GM03348 (cell line): Measurements from ENCODE around the gene ZFP37.
"Not testable (repeated sequence)": the region's sequence is repeated elsewhere in the genome, so short reads cannot be mapped to it uniquely, and the experiment has no call there.

ENCODE experiments used
- DNase-seq: peaks from one replicate; pipeline ENCODE4 v3.0.0; 2012; ENCODE audit warnings: low spot score

ZFP37 gene

DNA sequence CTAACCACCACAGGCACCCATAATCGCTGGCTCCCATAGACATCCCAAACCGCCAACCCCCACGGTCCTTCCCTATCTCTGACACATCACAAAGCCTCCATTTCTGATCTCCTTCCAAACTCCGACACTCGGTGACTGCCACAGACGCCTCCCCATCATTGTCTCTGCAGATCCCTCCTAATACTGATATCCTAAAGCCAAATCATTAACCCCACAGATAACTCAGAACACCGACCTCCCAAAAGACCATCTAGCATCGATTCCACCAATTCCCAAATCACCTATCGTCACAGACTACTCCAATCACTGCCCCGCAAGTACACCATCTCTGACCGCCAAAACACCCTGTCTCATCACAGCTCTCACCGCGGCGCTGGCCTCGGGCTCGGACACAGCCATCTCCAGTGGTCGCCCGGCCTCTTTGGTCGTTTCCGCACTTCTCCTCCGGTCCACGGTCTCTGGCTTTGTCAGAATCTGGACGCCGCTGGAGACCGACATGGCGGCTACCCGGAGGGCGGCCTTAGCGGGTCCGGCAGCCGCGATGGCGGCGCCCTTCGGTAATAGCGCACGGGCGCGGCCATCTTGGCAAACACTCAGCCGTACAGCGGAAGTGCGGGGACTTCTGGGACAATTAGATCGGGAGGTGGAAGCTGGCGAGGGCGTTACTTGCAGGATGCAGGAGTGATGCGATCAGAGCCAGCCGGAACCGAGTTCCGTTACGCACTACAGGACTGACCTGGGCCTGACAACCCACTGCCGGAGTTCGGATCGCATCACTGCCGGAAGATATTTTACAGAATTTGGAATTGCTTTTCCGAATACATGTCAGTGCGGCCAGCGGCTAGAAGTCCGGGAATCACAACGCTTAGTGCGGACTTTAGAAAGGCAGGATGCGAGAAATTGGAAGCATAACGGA is at the start of gene ZFP37:
TSS of gene ZFP37 (minus strand) at position 534 of the 916 bp plus-strand sequence. CDS start at position 498, 36 bp downstream.
- peak; percentile 96 for DNase-seq

DNA sequence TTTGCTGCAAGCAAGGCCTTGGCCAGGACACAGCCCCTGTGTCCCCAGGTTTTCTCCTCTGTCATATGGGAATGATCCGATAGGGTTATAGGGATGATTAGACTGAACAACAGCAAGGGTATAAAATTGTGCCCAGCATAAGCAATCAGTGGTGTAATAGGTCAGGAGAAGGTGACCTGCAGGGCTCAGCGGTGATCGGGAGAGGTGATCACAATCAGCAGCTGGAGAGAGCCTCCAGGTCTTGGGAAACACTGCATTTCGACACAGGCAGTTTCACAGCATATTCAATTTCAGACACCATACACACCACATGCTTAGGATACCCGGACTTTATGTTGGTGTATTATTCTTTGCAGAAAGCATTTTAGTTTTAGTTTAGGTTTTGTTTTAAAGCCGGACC is 48.8 kb upstream of the ZFP37 start:
- not testable (repeated sequence) for DNase-seq

DNA sequence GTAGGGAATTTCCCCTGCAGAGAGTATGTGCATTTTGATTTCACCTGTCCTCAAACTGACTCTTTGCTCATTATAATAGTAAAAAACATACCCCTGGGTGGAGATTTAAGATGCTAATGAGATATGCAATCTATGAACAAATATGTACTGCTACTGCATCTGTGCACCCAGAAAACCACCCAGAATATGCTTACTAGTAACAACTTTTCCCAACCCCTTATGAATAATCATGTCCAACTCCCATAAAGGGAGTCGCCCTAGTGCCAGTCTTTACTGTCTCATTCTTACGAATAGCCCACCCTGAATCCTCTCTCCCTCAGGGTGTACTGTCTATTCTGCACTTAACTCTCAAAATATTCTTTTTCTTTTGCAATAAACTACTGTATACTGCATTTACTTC is 39.0 kb upstream of the ZFP37 start:
- DNase-seq: no peak

- DNase-seq: not testable (repeated sequence)
These were observed 33.4 kb upstream of the ZFP37 start for GRCh38 chr9:113089924-113090323.

- DNase-seq: not testable (repeated sequence)
These were observed 32.6 kb upstream of the ZFP37 start for GRCh38 chr9:113089143-113089505.

GRCh38 chr9:113088456-113089142 is 32.1 kb upstream of the ZFP37 start:
- DNase-seq: not testable (repeated sequence)

DNA sequence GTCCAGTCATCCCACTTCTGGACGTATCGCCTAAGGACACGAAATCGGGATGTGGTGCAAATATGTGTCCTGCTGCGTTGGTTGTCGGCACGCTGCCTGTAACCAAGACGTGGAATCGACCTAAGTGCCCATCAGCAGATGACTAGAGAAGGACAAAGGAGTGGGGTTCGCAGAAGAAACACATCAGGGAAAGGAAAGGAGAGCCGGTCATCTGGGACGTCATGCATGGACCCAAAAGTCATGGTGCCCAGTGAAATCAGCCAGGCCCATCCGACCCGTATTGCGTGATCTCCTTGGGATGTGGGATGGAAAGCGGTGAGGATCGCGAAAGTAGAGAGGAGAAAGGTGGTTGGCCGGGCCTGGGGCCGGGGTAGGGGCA is 6.4 kb upstream of the ZFP37 start:
- DNase-seq: not testable (repeated sequence)

GRCh38 chr9:113062256-113062931 is 5.9 kb upstream of the ZFP37 start:
- not testable (repeated sequence) for DNase-seq

DNA sequence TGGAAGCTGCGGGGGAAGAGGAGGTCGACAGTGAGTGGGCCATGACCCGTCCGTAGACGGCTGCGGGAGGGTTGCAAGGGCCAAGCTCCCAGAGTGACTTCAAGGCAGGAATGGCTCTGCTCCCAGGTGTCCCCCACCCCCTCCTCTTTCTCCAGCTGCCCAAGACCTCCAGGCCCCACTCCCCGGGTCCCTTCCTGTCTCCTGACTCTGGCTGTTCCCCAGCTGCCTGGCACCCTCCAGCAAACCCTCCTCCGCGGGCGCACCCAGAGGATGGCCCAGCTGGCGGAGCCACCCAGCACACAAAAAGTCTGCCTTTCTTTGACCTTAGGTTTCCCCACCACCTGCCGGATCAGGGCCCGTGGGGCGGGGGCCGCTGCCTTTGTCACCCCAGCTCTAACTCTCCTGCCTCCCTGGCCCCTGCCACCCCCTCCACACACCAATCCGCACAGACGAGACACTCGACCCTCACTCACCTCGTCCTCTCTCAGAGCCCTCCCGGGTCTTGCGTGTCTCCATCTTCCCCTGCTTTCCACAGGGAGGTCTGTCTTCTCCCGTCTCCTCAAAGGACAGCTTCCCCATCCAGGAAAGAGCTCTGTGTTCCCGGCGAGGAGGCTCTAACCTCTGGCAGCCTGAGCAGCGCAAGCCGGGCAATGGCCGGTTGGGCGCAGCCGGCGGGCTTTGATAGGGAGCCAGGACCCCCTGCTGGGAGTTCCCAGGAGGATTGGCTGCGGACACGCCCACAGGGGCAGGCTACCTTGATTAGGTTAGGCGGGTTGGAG is 4.7 kb upstream of the ZFP37 start:
- DNase-seq: not testable (repeated sequence)

DNA sequence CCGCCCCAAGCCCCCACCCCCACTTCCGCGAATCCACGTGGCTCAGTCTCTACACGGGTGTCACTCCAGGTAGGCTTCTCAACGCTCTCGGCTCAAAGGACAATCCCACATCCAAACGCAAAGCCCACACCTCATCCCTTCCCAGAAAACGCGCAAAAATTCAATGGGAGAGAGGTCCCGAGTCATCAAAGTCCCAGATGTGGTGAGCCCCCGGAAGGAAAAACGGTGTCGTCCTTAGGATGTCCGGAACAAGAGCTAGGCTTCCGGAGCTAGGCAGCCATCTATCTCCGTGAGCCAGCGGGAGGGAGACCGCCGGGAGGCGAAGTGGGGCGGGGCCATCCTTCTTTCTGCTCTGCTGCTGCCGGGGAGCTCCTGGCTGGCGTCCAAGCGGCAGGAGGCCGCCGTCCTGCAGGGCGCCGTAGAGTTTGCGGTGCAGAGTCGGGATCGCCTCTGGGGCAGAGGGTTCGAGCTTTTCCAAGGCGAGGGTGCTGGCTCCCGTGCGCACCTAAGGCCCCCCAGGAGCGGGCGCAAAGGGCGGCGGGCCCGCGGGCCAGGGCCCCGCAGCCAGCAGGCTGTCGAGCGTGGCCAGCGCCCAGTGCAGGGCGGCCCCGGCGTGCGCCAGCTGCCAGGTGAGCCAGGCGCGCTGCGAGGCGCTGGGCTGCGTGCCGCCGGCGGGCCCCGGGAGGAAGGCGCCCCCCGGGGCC is 3.2 kb upstream of the ZFP37 start:
- DNase-seq: peak; percentile 3

- no peak for DNase-seq
These were observed 669 bp upstream of the ZFP37 start for GRCh38 chr9:113057193-113057592.

GRCh38 chr9:113042884-113043657 is 13.5 kb downstream of the ZFP37 start:
- DNase-seq: no peak

- DNase-seq: no peak
These were observed 30.3 kb downstream of the ZFP37 start for GRCh38 chr9:113026200-113026599.

DNA sequence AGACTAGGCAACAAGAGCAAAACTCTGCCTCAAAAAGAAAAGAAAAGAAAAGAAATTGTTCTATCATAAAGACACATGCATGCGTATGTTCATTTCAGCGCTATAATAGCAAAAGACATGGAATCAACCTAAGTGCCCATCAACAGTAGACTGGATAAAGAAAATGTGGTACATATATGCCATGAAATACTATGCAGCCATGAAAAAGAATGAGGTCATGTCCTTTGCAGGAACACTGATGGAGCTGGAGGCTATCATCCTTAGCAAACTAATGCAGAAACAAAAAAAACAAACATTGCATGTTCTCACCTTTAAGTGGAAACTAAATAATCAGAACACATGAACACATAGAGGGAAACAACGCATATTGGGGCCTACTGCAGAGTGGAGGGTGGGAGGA is 38.3 kb downstream of the ZFP37 start:
- no peak for DNase-seq

GRCh38 chr9:113012492-113012891 is 44.0 kb downstream of the ZFP37 start:
- peak; percentile 3 for DNase-seq

GRCh38 chr9:113011911-113012381 is 44.6 kb downstream of the ZFP37 start, which contains the start of gene ZNF883:
ZNF883 (minus strand) TSS chr9:113012192.
- DNase-seq: peak; percentile 83

GRCh38 chr9:113005777-113006176 is 50.7 kb downstream of the ZFP37 start:
- DNase-seq: no peak

GRCh38 chr9:112997236-112997941 is 59.1 kb downstream of the ZFP37 start:
- no peak for DNase-seq
